NCI-H2227 treated with DMSO at 0.1 percent for 48 hours (cell line): ENCODE data around the gene PHACTR2.

ENCODE experiments used
- DNase-seq: peaks from one replicate; lab custom pipeline; 2025; lab: John Stamatoyannopoulos, UW

Gene PHACTR2

DNA sequence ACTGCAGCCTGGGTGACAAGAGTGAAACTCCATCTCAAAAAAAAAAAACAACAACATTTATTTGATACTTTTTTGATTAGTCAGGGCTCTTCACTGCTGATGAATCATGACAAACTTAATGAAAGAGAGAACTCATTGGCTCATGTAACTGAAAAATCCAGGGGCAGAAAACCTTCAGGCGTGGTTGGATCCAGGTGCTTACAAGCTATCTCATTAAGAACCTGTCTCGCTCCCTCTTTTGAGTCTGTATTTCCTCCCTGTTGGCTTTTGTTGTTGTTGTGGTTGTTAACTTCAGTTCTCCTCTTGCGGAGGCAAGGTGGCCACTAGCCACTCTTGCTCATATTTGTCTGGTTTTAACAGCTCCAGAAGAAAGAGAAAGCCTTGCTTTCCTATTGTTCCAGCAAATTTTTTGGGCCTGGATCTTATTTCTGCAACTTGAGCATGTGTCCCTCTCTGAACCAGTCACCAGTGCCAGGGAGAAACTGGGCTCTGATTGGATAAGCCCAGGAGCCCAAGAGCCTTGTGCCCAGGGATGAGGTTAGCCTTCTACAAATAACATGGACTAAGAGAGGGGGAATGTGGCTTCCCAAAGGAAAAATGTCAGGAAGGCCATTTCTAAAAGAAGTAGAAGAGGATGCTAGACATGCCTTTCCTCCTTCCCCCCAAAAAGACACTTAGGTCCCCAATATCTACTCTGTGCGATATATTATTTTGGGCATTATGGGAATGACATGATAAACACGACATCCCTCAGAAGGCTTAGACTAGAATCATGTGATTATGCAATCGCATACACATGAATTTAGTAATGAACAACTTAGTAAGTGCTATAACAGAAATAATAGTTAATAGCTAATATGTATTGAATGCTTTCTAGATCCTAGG lies 64.5 kb downstream of the PHACTR2 start:
- DNase-seq = no peak

DNA sequence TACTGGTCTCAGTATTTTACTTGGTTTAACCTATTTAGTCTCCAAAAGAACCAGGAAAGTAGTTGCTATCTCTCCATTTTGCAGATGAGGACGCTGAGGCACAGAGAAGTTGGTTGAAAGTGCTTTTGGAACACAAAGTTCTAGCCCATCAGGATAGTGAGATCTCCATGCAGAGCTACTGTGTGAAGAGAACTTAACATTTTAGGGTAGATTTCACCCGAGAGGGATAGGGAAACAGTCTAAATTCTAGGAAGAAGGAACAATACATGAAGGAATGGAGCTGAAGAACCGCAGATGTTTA lies 65.1 kb downstream of the PHACTR2 start:
- DNase-seq = no peak

DNA sequence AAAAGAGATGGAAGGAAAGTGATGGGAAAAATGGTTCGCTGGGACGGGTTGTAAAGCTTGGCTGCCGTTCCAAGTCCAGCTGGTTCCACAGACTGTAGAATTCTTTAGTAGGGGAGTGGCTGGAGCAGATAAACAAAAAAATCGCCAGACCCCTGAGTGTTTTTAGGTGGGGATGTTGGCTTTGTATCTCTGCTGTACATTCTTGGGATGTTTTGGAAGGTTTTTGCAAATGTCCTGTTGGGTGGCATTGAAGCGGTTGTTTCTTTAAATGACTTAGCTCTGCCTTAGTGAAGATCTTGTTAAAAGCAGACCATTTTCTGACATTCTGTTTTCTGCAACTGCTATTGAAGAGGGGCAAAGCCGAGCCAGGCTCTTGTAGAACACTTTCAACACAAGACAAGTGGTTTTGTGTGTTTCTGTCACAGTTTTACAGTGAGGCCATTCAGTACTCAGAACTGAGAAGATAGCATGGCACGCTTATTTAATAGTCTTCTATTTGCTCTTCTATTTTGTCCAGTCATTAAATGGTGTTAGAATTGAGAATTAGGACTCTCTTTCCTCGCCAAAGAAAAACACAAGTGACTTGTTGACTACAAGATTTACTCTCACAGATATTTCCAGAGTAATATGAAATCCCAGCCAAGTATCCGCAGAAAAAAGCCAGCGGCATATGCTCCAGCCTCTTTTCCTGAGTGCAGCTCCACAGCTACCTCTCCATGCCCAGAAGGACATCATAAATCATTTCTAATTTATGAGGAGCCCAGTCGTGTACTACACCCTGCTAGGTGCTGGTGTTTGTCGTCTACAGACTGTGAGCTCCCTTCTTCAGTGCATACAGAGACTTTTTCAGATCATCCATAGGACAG lies 65.8 kb downstream of the PHACTR2 start:
- no peak for DNase-seq

DNA sequence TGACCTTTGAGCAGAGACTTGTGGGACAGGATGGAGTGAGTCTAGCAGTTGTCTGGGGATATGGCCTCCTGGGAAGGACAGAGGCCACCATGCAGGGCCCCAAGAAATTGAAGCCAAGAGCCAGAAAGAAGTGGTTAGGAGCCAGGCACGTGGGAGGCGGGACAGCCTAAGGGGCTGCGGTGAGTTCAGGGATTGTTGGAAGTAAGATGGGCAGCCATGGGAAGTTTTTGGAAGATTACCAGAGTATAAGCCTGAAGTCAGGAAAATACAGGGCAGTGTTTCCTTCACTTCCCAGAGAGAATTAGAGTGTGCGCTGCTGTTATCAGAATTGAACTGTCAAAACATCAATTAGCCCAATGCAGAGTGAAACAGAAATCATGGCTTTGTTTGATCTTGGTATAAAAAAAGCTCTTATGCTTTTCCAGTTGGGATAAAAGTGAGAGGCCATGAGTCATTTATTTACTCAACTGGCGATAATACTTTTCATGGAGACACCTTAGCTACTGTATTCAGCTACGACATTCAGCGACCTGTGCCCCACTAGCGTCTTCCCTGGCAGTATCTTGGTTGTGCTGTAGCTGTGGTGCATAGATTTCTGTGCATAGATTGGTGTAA lies 66.9 kb downstream of the PHACTR2 start:
- DNase-seq = peak; percentile 49

DNA sequence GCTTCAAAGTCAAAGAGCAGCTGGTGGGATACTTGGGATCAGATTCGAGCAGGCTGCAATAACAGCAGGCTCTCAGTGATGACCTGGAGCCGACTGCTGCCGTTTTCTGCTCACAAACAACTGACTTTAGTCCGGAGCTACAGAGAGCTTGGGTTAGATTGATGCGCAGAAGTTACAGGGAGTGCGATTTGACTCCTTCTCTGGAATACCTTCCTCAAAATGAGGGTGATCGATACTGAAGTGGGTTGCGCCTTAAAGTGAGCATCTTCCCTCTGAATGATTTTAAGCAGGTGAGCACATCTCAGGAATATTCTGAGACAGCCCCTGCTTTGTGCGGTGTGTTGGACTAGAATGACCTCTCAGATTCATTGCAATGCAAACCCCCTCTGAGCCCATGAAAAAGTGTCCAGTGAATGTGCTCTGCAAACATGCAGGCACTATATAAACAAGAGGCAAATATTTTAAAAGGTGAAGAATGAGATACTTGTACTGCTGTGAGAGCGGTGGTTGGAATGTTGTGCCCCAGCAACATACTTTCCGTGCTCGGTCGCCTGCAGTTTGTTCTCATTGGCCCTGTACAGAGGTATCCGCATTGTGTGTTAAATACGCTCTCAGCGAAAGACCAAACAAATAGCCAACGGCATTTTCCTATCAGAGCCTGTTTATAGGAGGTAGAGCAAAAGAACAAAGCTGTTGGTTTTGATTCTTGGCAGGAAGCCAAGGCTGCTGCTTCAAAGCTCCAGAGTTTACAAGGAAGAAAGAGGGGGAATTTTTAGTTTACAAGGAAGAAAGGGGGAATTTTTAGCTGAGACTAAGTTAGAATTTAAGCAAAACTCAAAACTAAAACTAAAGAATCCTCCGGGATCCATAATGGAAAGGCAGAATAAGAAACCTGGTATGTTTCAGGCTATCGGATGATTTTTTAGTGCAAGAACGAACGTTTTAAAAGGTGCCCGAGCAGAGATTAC lies 67.7 kb downstream of the PHACTR2 start:
- peak; percentile 51 for DNase-seq

DNA sequence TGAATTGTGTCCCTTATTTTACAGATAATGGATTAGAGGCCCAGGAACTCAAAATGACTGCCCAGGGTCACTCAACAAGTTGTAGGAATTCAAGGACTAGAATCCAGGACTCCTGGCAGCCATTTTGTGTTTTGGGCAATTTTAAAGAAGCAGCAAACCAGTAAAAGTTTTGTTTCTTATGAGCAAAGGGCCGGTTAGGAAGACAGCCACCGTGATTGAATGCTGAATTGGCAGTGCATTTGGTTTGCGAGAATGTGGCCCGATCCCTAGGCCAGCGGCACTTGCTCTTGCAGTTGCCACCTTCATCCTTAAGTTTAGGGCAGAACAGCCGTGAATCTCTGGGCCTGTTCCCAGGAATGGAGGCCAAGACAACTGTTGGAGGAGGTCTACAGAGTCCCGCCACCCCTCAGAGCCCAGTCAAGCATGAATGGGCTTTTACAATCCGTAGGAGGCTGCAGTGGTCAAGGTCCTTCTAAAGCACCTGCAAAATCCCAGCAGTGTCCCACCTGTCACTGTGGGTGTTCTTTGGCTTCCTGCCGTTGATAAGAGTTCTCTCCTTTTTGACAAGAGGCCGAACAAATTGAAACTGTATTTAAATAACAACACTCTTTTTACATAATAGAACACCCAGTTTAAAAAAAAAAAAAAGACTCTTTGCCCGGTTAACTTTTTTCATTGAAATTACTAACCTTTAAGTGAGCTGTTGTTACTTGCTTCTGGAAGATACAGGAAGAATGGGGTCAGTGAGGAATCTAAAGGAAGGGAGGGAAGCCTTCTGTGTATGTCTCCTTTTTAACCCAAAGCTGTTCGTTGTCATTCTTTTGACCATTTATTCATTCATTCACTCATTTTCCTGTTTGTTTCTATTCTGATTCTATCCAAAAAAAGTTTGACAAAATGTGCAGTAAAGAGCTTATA lies 68.7 kb downstream of the PHACTR2 start:
- DNase-seq = no peak

DNA sequence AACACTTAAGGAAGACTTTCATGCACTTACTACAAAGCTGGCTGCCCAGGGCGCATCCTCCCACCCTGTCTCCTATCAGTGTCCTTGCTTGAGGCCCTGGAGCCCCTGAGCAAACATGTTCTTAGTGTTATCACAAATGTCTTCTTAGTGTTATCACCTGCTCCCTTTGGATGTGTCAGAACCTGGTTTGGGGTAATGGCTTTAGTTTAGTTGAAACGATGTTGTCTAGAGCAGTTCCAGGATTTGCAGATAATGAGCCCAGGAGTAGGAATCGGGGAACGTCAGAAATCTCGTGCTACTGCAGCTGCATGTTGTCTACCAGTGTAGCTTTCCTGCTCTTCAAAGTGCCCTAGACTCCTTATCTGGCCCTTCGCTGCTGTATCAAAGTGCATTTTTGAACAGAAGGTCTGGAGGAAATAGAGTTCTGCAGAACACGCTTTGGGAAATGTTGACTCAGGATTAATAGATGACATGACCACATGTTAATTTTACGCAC lies 69.6 kb downstream of the PHACTR2 start:
- DNase-seq = peak; percentile 40

DNA sequence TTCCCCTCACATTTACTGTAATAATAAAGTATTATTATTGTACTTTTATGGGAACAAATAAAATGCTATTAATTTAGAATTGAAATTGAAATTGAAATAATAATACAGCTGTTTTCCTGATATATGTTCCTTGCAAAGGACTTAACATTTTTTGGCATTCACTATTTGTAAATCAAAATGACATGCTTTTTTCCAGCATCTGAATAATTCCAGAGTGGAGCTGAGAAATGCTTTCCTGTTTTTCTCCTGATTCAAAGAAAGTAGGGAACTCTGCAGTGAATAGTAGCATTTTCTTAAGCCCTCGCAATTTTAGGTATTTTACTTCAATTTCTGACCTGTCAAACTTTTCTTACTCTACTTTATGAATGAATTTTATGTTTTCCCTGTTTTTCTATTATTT lies 72.1 kb downstream of the PHACTR2 start:
- no peak for DNase-seq

DNA sequence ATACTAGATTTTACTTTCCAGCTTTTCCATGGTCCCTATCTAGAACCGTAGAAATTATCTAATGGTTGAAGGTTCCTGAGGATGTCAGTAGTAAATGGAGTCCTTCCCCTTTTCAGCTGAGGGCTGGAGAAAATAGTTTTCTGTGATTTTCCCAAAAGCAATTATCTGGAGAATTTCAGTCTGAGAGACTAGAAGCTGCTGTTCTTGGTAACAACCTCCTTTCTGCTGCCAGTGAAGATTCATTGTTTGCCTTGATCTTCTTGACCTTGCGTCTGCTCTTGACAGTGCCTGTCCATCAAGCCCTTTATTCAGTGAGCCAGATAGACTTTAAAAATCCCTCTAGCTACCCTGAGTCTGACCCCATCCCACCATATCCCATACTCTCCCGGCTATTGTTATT lies 73.1 kb downstream of the PHACTR2 start:
- peak; percentile 85 for DNase-seq

DNA sequence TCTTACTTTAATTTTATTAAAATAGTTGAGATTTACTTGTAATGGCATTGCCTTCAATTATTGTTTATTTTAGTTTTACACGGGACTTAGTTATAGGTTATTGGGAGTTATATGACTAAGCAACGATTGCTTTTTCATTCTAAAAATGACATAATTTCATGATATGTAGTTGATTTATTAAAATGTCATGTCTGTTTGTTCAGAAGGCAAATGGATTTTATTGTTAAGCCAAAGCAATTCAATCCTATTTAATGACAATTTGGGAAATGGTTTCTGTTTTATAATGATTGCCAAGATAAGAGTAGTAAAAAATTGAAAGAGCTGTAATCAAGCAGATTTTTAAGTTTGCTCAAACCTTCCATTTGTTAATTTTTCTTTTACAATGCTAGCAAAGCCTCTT lies 74.7 kb downstream of the PHACTR2 start:
- no peak for DNase-seq

DNA sequence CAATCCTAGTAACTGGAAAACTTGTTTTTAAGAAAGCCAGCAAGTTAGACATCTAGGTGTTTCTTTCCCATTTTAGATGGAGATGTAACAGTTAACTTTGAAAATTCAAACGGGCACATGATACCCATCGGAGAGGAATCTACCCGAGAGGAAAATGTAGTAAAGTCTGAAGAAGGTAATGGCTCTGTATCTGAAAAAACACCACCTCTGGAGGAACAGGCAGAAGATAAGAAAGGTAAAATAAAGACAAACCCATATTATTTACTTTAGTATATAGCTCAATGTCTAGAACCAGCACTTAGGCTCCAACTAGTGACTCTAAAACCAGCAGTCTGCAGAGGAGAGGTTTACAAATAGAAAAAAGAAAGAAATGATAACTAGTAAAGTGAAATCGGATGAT lies 75.9 kb downstream of the PHACTR2 start:
- no peak for DNase-seq

DNA sequence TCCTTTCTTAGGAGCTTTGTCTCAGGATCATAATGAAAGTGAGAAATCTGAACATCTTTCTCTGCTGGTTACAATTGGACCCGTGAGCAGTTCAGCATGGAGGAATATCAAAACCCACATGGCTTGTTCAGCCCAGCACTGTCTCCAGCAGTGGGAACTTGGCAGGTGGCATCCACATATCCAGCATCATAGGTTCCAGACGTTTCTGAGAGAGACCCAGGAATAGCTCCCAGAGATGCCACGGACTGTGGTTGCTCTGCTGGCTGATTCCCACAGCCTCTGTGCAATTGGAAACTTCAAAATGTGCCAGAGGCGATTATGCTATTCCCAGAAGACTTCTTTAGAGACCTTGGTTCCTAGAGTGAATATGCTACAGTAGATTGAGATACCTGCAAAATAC lies 76.4 kb downstream of the PHACTR2 start:
- no peak for DNase-seq

DNA sequence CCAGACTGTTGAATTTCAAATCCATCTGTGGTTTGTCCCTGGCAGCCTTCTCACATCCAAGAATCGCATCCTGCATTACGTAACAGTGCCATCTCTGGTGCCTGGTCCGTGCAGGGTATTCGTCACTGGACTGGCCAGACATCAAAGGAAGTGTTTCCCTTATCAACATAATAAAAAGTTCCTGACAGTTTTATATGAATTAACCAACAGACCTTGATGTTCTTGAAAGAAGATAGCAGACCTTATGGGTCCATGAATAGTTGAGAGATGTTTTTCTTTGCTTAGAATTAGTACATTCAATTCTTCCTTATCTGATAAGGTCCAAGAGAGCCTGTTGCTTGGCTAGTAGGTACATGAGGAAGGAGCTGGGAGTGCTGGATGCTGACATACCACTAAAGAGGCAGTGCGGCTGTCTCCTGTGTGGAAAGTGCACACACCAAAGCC lies 77.6 kb downstream of the PHACTR2 start:
- no peak for DNase-seq

DNA sequence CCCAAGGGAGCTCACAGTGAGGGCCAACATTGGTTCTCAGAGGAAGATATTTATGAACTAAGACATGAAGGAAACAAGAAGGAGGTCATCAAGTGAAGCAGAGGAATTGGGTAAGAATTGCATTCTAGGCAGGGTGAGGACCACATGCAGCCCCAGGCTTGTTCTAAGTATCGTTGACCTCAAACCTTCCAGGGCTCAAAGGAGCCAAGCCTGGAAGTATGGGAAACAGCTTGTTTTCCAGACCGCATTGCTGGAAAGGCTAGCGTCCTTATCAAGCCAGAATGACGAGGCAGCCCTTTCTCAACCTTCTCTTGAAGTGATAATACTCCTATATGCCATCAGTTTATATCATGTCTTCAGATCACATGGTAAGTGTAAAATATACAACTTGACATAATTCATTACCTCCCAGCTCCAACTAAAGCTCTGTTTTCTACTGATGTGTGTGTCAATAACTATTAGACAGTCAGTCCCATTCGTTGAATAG lies 79.6 kb downstream of the PHACTR2 start:
- DNase-seq = no peak

DNA sequence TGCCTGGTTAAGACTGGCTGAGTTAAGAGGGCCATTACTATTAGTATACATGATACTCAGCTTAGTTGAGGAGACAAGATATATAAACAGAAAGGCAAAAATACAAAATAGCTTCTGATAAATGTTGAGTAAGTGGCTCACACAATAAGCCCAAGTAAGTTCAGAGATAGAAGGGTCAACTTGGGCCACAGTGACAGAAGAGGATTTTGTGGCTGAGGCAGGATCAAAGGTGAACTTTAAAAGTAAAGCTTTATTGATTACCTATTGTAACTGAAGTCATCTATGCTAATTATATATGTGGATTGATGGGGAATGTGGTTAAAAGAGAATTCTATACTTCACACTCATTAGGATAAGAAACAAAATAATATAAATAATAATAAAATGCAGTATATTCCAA lies 80.8 kb downstream of the PHACTR2 start:
- no peak for DNase-seq

DNA sequence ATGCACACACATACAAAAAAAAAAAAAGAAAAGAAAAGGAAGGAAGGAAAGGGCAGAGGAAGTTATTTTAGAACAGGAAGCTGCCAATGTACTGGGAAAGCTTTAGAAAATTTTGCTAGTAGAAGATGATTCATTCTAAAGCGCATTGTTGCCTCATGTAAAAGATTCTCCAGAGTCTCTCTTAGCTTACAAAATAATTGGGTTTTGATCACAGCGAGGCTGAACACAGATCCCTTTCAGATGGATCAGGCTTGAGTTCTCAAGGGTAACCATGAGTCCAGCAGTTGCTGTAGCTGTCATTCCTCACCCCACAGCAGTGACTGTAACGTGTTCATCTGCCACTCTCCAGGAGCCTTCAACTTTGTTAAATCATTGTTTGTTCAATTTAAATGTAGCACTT lies 81.9 kb downstream of the PHACTR2 start:
- DNase-seq = no peak

DNA sequence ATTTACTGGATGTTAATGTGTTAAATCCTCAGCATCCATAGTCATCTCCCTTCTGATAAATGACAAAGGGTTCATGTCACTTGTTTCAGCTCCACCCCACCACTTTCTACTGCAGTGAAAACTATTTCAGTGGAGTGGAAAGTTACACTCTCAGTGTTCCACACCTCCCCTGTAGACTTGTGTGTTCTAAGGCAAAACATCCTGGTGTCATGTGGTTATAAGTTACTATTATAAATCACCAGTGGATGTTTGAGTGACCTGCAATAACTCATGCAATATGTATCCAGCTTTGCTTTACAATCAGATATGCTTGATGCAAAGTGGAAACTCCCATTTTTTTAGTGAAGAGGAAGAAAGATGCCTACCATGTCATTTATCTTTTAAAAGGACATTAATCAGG lies 83.3 kb downstream of the PHACTR2 start:
- DNase-seq = no peak

DNA sequence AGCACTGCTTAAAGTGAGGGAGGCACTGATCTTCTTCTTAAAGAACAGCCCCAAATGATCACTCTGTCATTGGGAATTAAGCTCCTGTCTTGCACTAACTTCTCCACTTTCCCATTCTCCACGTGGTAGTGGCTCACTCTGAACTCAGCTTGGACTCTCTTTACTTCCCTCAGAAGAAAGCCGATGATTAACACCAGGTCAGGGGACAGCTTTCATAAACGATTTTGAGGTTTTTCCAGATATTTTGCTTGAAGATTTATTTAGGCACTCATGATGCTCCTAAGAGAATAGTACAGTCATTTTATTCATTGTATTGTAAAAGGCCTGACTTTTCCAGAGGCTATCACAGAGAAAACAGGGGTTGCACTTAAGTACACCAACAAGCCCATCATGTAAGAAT lies 84.4 kb downstream of the PHACTR2 start:
- no peak for DNase-seq

DNA sequence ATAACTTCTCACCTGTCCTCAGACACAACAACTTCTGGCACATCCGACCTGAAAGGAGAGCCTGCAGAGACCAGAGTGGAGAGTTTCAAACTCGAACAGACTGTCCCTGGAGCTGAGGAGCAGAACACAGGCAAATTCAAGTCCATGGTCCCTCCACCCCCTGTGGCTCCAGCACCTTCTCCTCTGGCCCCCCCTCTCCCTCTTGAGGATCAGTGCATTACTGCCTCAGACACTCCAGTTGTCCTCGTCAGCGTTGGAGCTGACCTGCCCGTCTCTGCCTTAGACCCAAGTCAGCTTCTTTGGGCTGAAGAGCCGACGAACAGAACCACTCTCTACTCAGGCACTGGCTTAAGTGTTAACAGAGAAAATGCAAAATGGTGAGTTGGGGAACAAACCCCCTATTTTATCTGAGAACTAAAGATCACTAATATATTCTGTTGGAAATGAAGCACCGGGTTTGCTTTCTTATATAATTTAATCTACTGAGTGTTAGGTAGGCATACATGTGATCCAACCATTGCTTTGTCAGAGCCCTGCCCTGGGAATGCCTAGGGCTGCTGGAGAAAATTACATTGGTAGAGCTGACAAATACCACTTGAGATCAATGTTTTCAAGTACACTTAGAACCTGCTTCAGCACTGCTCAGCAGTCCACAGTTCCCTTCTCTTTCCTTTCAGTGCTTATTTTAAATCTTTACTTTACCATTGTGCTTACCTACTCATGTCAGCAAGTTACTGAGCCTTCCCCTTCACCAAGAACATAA lies 87.8 kb downstream of the PHACTR2 start:
- DNase-seq = no peak

DNA sequence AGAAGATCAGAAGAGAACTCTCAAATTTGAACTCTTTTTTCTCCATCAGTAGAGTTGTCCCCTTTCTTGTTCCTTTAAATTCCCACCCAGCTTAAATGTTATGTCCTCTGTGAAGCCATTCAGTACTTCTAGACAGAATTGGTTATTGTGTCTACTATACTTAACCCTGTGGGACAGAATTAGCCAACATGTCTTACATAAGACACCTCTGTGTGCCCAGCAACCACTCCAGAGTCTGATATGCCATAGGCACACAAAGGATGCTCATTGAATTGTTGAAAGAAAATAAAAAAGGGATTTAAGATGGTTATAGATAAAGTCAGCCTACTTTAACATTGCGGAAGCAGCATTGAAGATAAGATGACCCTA lies 88.4 kb downstream of the PHACTR2 start:
- DNase-seq = no peak
